Limb (tissue), 2 donors: ENCODE results near the gene PLPPR4.
"Not testable (repeated sequence)": the region's sequence is repeated elsewhere in the genome, so short reads cannot be mapped to it uniquely, and the experiment has no call there.

Experiments
- DNase-seq, 2 donors: peaks; one replicate each; pipeline ENCODE4 v3.0.0-alpha.2; 2016; ENCODE audit errors: extremely low spot score in 2 of 2

The PLPPR4 gene, protein sequence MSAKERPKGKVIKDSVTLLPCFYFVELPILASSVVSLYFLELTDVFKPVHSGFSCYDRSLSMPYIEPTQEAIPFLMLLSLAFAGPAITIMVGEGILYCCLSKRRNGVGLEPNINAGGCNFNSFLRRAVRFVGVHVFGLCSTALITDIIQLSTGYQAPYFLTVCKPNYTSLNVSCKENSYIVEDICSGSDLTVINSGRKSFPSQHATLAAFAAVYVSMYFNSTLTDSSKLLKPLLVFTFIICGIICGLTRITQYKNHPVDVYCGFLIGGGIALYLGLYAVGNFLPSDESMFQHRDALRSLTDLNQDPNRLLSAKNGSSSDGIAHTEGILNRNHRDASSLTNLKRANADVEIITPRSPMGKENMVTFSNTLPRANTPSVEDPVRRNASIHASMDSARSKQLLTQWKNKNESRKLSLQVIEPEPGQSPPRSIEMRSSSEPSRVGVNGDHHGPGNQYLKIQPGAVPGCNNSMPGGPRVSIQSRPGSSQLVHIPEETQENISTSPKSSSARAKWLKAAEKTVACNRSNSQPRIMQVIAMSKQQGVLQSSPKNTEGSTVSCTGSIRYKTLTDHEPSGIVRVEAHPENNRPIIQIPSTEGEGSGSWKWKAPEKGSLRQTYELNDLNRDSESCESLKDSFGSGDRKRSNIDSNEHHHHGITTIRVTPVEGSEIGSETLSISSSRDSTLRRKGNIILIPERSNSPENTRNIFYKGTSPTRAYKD

DNA sequence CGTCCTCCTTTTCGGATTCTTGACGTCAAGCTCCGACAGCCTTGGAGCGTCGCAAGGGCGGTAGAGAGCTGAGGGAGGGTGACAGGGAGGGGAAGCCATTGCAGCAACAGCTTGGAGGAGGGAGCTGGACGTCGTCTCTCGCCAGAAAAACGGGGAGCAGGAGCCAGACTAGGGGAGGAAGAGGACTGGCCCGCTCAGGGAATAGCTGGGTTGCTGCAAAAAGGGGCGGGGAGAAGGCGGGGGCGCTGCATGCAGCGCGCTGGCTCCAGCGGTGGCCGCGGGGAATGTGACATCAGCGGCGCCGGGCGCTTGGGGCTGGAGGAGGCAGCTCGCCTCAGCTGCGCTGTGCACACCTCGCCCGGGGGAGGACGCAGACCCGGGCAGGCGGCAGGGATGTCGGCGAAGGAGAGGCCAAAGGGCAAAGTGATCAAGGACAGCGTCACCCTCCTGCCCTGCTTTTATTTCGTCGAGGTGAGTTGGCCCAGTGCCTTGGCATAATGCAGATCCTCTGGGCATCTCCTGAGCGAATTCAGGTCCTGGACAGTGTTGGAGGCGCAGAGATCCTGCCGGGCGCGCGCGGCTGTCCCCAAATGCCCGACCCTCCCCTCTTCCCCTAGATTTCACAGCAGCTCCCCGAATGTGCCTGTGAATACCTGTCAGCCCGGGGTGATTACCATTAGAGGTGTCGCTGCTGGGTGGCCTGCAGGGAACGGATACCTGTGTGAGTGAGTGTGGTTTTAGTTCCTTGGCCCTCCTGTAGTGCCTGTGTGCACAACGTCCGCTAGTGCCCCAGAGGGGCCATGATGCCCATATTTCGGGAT is at the start of gene PLPPR4:
TSS of gene PLPPR4 (plus strand) at position 292 of the 821 bp plus-strand sequence. CDS start at position 394, 102 bp downstream.
- DNase-seq = peak; percentile 25 to 74

DNA sequence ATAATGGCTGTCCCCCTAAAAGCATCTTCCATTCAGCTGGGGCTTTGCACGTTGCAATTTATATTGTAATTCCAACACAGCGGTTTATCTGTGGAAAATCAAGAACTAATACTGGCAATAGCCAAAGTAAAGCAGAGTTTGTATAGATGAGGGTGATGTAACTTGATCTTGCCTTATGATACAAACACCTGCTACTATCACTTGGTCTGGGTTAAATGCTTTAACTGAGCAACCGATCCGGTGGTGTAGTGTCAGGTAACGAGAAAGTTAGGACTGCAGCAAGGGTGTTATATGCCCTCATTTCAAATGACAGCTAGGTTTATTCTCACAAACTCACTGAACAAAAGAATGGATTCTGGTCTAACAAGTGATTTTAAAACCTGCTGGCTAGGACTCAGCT is 47.3 kb upstream of the PLPPR4 start:
- no peak for DNase-seq

DNA sequence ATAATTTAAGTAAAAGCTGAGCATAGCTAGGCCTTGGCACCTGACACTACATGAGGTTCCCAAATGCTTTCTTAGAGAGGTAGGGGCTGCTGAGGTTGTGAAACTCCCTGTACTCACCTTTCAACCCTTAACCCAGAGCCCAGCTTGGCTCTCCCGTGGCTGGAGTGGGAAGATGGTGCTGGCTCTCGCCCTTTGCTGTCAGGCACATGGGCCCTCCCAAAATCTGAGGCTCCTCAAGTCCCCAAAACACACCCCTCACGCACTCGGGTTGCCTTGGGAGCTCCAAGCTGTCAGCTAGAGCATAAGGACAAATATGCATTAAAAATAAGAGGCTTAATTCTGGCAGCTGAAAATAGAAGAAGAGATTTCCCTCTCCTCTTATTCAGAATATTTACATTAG is 46.7 kb upstream of the PLPPR4 start:
- no peak for DNase-seq

DNA sequence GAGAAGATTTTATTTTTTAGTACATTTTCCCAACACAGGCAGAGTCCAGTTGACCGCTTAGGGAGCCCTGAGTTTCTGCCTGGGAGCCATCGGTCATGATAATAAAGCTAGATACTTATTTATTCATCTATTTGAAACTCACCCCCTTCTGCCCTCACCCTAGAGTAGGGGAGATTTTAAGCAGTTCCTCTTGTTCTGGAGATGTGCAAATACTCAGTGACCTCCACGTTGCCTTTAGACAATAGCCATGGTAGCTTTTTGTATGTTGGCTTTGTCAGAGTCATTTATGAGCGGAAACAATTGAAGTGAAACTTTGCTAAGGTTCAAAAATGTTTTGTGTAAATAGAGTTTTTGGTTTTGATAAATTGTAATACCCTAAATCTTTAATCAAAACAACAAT is 45.7 kb upstream of the PLPPR4 start:
- DNase-seq = no peak

DNA sequence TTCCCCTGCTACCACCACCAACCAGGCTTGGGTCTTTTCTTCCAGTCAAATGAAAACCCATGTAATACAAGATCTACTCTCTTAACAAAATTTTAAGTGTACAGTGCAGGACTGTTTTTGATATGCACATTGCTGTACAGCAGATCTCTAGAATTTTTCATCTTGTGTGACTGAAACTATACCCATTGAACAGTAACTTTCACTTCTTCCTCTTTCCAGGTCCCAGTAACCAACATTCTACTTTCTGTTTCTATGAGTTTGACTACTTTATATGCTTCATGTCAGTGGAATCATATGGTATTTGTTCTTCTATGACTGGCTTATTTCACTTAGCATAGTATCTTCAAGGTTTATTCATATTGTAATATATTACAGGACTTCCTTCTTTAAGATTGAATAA is 45.3 kb upstream of the PLPPR4 start:
- no peak for DNase-seq

DNA sequence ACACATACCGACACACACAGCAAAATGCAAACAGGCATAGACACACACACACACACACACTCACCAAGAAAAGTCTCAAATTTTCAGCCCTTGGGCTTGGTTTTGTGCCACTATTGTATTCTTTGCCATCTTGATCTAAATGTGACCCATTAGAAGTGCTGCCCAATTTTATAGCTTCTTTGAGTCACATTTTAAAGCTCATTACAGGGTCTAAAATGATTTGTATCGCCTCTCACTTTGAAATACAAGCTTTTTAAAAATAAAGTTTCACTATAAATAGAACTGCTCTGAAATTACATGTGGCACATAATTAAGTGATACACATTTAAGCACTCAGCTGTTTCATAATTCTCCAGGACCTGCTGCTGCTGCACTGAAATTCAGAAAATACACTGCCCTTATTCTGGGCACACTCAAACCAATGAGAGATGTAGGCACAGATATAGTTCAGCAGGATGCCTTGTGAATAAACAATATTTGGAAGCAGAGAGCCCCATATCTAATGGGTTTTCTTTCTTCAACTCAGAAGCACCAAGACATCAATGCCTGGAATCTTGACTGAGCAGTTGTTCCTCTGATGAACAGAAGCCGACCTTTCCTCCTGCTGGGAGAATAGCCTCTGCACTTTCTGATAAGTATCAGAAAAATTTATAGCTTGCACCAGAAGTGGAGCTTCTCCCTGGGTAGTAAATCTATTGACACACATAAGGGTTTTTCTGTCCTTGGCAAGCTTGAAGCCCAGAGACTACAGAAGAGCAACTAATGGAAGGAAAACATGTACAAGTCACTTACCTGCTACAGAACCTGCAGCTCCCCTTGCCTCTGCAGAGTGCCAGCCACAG is 37.0 kb upstream of the PLPPR4 start:
- DNase-seq = no peak

DNA sequence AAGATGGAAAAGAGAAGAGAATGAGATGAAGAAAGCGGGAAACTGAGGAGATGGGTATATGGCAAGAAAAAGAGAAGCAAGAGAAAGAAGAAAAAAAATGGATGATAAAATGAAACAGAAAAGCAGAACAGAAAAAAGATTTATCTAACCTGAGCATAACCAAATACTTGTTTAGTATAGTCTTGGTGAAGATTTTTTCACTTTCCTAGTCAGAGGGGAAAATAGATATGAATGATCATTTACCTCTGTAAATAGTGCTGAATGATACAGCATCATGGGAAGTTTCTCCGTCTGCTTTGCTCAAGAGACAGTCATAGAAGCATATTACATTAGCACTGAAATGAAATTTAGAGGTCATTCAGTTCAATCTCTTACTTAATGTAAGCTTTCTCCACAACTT is 36.1 kb upstream of the PLPPR4 start:
- no peak for DNase-seq

DNA sequence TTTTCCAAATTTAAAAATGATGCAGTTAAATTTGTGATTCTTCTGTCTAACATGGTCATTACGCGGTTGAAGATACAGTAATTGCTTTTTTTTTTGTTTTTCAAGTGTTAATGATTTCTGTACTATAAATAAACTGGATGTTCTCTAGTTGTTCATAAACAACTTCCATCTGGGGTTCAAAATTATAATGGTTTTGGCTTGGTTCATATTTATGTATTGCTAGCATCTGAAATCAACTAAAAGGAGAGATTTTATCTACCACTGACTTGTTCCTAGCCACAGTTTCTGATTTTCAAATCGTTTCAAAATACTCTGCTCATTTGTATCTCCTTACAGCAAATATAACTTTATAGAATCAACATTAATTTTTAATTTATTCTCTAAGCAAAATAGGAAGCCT is 35.2 kb upstream of the PLPPR4 start:
- DNase-seq = no peak

DNA sequence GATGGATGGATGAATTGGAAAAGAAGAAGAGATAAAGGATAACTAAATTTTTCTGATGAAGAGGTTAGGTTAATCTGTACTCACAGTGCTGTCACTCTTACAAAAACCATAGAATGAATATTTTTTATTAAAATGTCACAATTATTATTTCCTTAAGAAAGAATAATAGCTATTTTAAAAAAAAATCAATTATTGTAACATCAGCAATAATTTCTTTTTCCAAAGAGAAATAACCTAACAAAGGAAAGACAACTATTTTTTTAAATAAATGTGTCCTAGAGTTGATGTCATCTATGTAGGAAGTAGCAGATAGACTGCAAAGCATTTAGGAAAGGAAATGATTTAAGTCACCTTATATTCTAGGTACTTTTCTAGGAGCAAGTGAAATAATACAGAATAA is 33.6 kb upstream of the PLPPR4 start:
- no peak for DNase-seq

DNA sequence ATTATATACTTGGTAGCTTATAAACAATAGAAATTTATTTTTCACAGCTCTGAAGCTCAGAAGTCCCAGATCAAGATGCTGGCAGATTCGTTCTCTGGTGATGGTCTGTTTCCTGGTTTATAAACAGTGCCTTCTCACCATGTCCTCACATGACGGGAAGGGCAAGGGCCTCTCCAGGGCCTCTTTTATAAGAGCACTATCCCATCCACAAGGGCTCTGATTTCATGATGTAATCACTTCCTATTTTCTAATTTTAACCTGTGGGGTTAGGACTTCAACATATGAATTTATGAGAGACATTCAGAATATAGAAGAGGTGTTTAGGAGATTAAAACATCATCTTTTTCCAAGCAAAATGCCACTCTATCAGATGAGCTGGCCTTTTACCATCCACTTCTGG is 32.1 kb upstream of the PLPPR4 start:
- DNase-seq = no peak

DNA sequence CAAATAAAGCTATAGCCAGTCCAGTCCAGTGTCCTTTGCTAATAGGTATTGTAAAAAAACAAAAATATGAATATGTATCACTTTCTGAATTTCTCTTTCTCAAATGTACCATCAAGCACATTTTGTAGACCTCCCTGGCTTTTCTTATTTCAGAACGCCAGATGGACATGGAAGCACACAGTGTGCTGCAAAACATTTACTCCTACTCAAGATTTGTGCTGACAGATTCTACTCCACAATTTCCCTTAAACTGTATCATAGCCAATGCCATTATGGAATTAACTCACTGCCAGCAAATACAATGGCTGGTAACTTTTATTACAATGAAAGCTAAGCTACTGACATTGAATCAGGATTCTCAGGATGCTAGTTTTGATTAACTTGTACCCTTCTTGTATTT is 30.8 kb upstream of the PLPPR4 start:
- no peak for DNase-seq

DNA sequence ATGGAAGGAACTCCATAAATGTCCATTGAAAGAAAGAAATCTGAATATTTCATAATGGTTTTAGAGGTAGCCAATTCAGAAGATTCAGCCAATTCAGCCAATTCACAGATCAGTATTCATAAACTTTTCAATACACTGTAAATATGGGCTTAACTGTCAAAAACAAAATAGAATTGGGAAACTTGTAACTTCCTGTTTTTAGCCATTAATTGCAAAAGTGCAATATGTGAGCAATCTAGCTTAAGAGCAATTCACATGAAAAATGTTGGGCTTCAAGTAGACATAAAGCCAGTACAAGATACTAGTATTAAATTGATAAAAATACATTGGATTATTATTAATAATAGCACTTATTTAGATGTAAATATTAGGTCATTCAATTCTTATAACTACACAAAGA is 27.5 kb upstream of the PLPPR4 start:
- no peak for DNase-seq

DNA sequence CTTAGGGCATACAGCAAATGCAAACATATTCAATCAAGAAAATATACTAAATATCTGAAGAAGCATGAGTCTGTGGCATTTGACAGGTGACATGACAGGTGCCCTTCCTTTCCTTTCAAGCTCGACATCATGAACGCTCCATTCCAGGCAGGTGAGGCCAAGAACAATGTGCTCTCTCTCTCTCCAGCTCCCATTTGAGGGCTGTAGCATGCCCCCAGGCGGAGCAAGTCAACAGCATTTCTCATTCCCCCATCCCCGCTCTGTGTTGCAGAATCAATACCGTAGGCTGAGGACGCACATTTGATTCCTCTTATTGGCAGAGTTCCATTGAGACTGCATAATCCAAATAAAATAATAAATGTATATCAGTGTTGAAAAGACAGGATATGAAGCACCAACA is 24.6 kb upstream of the PLPPR4 start:
- no peak for DNase-seq

DNA sequence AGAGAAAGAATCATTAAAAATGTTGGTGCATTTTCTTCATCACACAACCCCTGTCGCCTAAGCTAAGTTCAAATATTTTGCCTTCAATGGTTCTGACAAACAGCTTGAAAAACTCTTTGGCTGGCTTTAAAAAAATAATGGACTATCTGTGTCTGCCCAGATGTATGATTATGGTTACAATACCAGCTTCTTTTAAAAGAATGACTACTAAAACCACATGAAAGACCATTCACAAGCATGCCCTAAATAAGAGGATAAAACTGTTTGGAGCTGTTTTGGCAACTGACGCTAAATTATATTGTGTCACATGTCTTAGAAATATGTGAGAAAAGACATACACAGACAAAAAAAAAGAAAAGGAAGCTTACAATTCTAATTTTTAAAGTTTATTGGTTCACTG is 23.7 kb upstream of the PLPPR4 start:
- DNase-seq = no peak

DNA sequence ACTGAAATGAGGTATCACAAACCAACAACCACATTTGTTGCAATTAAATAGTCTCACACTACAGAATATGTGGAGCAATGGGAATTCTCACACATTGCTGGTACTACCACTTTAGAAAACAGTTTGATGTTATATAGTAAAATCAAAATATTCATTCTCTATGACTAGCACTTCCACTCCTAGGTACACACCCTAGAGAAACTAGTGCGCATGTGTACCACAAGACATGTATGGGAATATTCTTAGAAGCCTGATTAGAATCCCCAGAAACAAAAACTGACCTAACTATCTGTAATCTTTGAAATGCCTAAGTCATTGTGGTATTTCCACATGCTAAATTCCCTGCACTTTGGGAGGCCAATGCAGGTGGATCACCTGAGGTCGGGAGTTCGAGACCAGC is 18.1 kb upstream of the PLPPR4 start:
- DNase-seq = no peak

DNA sequence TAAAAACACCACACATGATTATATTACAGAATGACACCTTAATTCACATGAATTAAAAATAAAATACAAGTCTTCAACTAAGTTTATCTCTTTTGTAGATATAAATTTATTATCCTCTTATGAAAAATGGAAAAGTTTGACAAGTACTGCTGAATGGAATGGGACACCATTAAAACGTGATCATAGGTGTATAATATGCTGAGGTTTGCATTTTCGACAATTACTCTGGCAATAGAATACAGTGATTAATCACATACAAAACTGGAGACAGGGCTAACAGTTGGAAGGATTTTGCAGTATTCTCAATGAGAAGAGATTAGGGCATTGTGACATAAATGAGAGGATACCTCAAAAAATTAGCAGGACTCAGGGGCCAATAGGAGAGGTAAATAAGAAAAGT is 17.1 kb upstream of the PLPPR4 start:
- DNase-seq = no peak

DNA sequence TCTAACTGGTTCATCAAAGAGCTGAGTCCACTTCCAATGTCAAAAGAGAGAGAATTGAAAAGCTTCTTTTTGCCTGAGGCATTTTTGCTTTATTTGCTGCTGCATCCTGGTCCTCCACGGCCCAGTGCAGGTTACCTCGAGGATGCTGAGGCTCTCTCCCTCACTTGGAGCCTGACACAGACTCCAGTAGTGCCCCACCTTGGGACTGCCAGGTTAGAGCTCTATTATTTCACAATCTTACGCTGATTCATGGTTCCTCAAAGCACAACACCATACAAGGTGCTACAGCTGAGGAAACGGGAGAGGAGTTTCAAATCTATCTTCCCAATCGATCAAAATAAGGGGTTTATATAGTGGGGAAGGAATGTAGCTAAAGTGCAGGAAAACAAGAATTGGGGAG is 13.6 kb upstream of the PLPPR4 start:
- DNase-seq = no peak

DNA sequence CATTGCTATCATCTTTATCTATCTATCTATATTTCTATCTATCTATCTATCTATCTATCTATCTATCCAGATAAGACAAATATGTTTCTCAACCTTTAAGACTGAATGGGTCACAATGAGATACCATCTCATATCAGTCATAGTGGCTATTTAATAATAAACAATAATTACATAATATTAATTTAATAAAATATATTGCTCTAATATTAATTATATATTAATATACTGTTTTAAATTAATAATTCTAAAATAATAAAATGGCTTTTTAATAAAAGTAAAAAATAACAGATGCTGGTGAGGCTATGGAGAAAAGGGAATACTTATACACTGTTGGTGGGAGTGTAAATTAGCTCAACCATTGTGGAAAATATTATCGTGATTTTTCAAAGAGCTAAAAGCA is 13.0 kb upstream of the PLPPR4 start:
- DNase-seq = no peak

DNA sequence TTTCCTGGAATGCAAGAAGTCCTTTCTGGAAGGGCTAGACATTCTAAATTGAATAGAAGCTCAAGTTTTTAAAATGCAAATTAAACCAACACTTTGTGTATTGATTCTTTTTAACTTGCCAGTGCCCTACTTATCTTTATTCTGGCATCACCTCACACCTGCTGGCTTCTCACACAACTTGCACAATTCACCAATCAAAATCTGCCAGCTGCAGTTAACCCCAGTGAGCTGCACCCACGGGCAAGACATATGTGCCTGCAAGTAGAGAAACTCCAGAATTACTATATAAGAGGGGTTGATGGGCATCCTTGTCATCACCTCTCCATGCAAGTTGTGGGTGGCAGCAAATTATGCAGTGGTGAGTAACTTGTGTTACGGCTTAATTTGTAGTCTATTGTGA is 11.7 kb upstream of the PLPPR4 start:
- DNase-seq = no peak

DNA sequence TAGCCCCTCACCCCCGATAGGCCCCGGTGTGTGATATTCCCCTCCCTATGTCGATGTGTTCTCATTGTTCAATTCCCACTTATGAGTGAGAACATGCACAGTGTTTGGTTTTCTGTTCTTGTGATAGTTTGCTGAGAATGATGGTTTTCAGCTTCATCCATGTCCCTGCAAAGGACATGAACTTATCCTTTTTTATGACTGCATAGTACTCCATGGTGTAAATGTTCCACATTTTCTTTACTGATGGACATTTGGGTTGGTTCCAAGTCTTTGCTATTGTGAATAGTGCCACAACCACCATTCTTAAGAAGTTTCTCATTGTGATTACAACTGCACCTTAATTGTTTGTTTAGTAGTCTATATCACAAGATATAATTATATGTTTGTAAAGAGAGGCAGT is 3.9 kb upstream of the PLPPR4 start:
- DNase-seq = not testable (repeated sequence)

DNA sequence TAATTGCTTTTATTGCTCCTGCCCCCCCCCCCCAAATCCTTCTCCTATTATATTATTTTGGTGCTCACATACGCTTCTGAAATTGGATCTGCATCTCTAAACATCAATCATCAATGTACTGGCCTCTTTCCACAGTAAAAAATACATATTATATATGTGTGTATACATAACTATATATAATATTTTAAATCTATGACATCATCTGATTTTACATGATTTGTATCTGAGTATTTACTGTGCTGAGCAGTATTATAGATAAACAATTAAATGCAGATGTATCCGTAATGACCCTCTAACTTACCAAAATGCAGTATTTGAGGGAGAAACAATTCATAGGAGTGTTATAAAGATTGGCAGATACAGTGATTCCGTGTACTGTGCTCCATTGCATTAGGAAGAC is 832 bp downstream of the PLPPR4 start:
- no peak for DNase-seq
